SU-DHL-6 (cell line): ENCODE data around the gene FGFR3.

Experiments
- H2AFZ ChIP-seq: fragments of 200-600 bp; sonication (generic); 2 replicates; pipeline ENCODE4 v1.6.1; 2014; ENCODE audit warnings: low read depth, mild to moderate bottlenecking, moderate library complexity, mixed read lengths, antibody characterized with exemption, low read length; ENCODE audit not compliant: severe bottlenecking
- H3F3A ChIP-seq: fragments of 200-600 bp; shearing (Covaris generic); 2 replicates; pipeline ENCODE4 v1.6.0; 2016; ENCODE audit warnings: antibody characterized with exemption, mild to moderate bottlenecking; ENCODE audit not compliant: insufficient read depth
- H3K27ac ChIP-seq: fragments of 200-600 bp; sonication (generic); 2 replicates; pipeline ENCODE4 v1.5.1; 2016; ENCODE audit warnings: low read depth, mild to moderate bottlenecking, low read length, moderate library complexity, mixed read lengths
- H3K27me3 ChIP-seq: fragments of 200-600 bp; sonication (generic), shearing (Covaris generic); 2 replicates; pipeline ENCODE4 v1.6.0; 2014; ENCODE audit warnings: mild to moderate bottlenecking, low read length
- H3K36me3 ChIP-seq: fragments of 200-600 bp; sonication (generic); 2 replicates; pipeline ENCODE4 v1.6.1; 2014; ENCODE audit warnings: mild to moderate bottlenecking, low read length, mixed read lengths
- H3K4me2 ChIP-seq: fragments of 300-600, 200-600 bp; shearing (Covaris generic), sonication (generic); 2 replicates; pipeline ENCODE4 v1.6.0; 2014; ENCODE audit warnings: low read length, low read depth, mild to moderate bottlenecking; ENCODE audit not compliant: poor library complexity, severe bottlenecking
- H3K4me3 ChIP-seq: fragments of 200-600 bp; sonication (generic); 2 replicates; pipeline ENCODE4 v1.5.1; 2014; ENCODE audit warnings: antibody characterized with exemption, low read length, mild to moderate bottlenecking, mixed read lengths; ENCODE audit not compliant: insufficient read depth, poor library complexity, severe bottlenecking
- H3K79me2 ChIP-seq: fragments of 200-600 bp; sonication (generic); 2 replicates; pipeline ENCODE4 v1.6.1; 2014; ENCODE audit warnings: mild to moderate bottlenecking, low read length, moderate library complexity; ENCODE audit not compliant: insufficient read depth
- H3K9ac ChIP-seq: fragments of 200-600 bp; sonication (generic); 2 replicates; pipeline ENCODE4 v1.7.0; 2014; ENCODE audit warnings: mild to moderate bottlenecking, low read length
- H3K9me2 ChIP-seq: fragments of 200-600 bp; sonication (generic); replicated peaks from 2 replicates; pipeline ENCODE4 v1.6.1; 2014; ENCODE audit warnings: low read length; ENCODE audit not compliant: insufficient read depth
- H3K9me3 ChIP-seq: fragments of 200-600 bp; sonication (generic); 2 replicates; pipeline ENCODE4 v1.6.1; 2014; ENCODE audit warnings: low read length, mixed read lengths; ENCODE audit not compliant: insufficient read depth
- H4K20me1 ChIP-seq: fragments of 200-600 bp; sonication (generic); 2 replicates; pipeline ENCODE4 v1.6.1; 2014; ENCODE audit warnings: low read depth, mild to moderate bottlenecking, antibody characterized with exemption, low read length, moderate library complexity, mixed read lengths
- EZH2phosphoT487 ChIP-seq: fragments of 200-600 bp; sonication (generic), shearing (Covaris generic); conservative IDR thresholded peaks from 2 replicates; pipeline ENCODE4 v1.6.1; 2018; ENCODE audit warnings: mild to moderate bottlenecking, antibody characterized with exemption, low read length, moderate library complexity, mixed read lengths
- TF ChIP-seq, protein P1 (sequence below): fragments of 200-600 bp; sonication (generic); IDR thresholded peaks from one replicate; pipeline ENCODE4 v1.5.1; 2017; ENCODE audit warnings: antibody characterized with exemption, mild to moderate bottlenecking, low read length, moderate library complexity; ENCODE audit not compliant: insufficient read depth, poor library complexity, severe bottlenecking

The FGFR3 gene

DNA sequence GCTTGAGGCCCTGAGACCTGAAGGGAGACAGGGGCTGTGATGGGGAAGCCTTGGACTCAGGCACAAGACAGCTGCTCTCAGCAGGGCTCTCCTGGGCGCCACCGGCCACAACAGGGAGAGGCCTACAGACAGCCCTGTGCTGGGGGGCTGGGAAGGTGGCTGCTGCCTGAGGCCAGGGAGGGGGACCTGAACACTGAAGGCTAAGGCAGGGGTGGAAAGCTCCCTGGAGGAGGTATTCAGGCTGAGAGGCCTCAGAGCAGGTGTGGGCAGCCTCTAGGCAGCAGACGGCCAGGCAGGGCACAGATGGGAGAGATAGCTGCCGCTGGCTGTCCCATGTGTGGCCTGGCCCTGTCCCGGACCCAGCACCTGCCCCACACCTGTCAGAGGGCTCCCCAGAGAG lies 38.8 kb upstream of the FGFR3 start:
- no peaks in the 10 kb centered on the region for H3F3A ChIP-seq
- H3K79me2 ChIP-seq: no peaks in the 10 kb centered on the region
- TF ChIP-seq, protein P1, sequence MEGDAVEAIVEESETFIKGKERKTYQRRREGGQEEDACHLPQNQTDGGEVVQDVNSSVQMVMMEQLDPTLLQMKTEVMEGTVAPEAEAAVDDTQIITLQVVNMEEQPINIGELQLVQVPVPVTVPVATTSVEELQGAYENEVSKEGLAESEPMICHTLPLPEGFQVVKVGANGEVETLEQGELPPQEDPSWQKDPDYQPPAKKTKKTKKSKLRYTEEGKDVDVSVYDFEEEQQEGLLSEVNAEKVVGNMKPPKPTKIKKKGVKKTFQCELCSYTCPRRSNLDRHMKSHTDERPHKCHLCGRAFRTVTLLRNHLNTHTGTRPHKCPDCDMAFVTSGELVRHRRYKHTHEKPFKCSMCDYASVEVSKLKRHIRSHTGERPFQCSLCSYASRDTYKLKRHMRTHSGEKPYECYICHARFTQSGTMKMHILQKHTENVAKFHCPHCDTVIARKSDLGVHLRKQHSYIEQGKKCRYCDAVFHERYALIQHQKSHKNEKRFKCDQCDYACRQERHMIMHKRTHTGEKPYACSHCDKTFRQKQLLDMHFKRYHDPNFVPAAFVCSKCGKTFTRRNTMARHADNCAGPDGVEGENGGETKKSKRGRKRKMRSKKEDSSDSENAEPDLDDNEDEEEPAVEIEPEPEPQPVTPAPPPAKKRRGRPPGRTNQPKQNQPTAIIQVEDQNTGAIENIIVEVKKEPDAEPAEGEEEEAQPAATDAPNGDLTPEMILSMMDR: no peak
- TF ChIP-seq EZH2phosphoT487: no peak
- H3K4me2 ChIP-seq: no peak overlapping the region
- H4K20me1 ChIP-seq: no peaks in the 10 kb centered on the region
- no peaks in the 10 kb centered on the region for H3K27me3 ChIP-seq
- no peak overlapping the region for H3K9ac ChIP-seq
- no peaks in the 10 kb centered on the region for H3K36me3 ChIP-seq
- H3K4me3 ChIP-seq: no peak overlapping the region
- H3K9me3 ChIP-seq: no peaks in the 10 kb centered on the region
- H3K9me2 ChIP-seq: no peaks in the 10 kb centered on the region
- H3K27ac ChIP-seq: no peak overlapping the region
- H2AFZ ChIP-seq: no peak overlapping the region

GRCh38 chr4:1755297-1755696 lies 37.8 kb upstream of the FGFR3 start:
- Histone ChIP-seq H3K9ac (no peak overlapping the region), H3K36me3 (no peaks in the 10 kb centered on the region), H2AFZ (no peak overlapping the region), H3K27me3 (no peaks in the 10 kb centered on the region), H3K9me3 (no peaks in the 10 kb centered on the region), H3K27ac (no peak overlapping the region), H3F3A (no peaks in the 10 kb centered on the region), H3K4me2 (no peak overlapping the region), H3K79me2 (no peaks in the 10 kb centered on the region), H3K4me3 (no peak overlapping the region), H3K9me2 (no peaks in the 10 kb centered on the region), H4K20me1 (no peaks in the 10 kb centered on the region)
- no peak for TF ChIP-seq EZH2phosphoT487
- TF ChIP-seq, protein P1: no peak

DNA sequence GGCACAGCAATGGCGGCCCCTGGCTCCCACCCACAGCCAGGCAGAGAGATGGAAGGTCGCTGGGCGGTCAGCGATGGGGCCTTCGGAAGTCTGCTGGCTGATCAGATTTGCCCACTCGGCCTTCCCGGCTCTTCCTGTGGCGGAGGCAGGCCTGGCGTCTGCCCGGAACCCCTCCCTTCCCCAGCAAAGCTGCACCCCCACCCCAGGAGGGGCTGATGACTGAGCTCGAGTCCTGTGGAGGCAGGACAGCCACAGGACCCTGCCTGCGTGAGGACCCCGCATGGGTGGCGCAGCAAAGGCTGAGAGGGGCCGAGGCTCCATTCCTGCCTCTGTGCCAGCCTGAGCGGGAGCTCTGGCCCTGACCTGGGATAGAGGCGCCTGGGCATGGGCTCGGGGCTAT lies 37.0 kb upstream of the FGFR3 start:
- Histone ChIP-seq H3K36me3 (no peaks in the 10 kb centered on the region), H3K9ac (no peak overlapping the region), H3F3A (no peaks in the 10 kb centered on the region), H4K20me1 (no peaks in the 10 kb centered on the region), H3K27me3 (no peaks in the 10 kb centered on the region), H3K27ac (no peak overlapping the region), H3K4me3 (no peak overlapping the region), H3K4me2 (no peak overlapping the region), H2AFZ (no peak overlapping the region), H3K9me2 (no peaks in the 10 kb centered on the region), H3K9me3 (no peaks in the 10 kb centered on the region), H3K79me2 (no peaks in the 10 kb centered on the region)
- TF ChIP-seq, protein P1: no peak
- no peak for TF ChIP-seq EZH2phosphoT487
